Endothelial cell (in vitro differentiated cells): ENCODE data around the gene IGF2. TPM values are rescaled to one million over a fixed set of nuclear protein-coding genes. Genes with fewer than 3 reads are reported as not detected.

Experiments
- DNase-seq: peaks from one replicate; pipeline ENCODE4 v3.0.0; 2021; ENCODE audit warnings: low spot score
- H3K27ac Mint-ChIP-seq: one replicate; pipeline ENCODE4 v1.8.0; 2021; ENCODE audit warnings: mixed read lengths, inconsistent platforms; ENCODE audit not compliant: unreplicated experiment
- H3K27me3 Mint-ChIP-seq: one replicate; pipeline ENCODE4 v1.8.0; 2021; ENCODE audit warnings: mild to moderate bottlenecking, moderate library complexity, mixed read lengths, inconsistent platforms; ENCODE audit not compliant: unreplicated experiment
- H3K36me3 Mint-ChIP-seq: one replicate; pipeline ENCODE4 v1.8.0; 2021; ENCODE audit warnings: mild to moderate bottlenecking, low read depth, mixed read lengths, inconsistent platforms; ENCODE audit not compliant: unreplicated experiment
- H3K4me1 Mint-ChIP-seq: one replicate; pipeline ENCODE4 v1.8.0; 2021; ENCODE audit warnings: mild to moderate bottlenecking, mixed read lengths, inconsistent platforms; ENCODE audit not compliant: unreplicated experiment
- H3K4me3 Mint-ChIP-seq: one replicate; pipeline ENCODE4 v1.8.0; 2021; ENCODE audit warnings: mild to moderate bottlenecking, mixed read lengths, inconsistent platforms; ENCODE audit not compliant: unreplicated experiment
- H3K9me3 Mint-ChIP-seq: one replicate; pipeline ENCODE4 v1.8.0; 2021; ENCODE audit warnings: mixed read lengths, inconsistent platforms; ENCODE audit not compliant: unreplicated experiment
- total RNA-seq: library from RNA; stranded (reverse); fragmentation: NEBNext Ultra II Directional; extraction: Animal tissue kit (Norgen Biotek cat#: 25700); gene quantifications from one replicate; pipeline ENCODE4 v1.2.1, GENCODE V29; 2021; ENCODE audit not compliant: unreplicated experiment
- TF ChIP-seq, protein P1 (sequence below): fragments of 200-600 bp; sonication (generic); IDR thresholded peaks from one replicate; pipeline ENCODE4 v1.5.0; 2021; ENCODE audit warnings: antibody characterized with exemption; ENCODE audit not compliant: unreplicated experiment

Gene IGF2
- total RNA-seq, 1 donor from 2014 or later: 2.1 TPM

DNA sequence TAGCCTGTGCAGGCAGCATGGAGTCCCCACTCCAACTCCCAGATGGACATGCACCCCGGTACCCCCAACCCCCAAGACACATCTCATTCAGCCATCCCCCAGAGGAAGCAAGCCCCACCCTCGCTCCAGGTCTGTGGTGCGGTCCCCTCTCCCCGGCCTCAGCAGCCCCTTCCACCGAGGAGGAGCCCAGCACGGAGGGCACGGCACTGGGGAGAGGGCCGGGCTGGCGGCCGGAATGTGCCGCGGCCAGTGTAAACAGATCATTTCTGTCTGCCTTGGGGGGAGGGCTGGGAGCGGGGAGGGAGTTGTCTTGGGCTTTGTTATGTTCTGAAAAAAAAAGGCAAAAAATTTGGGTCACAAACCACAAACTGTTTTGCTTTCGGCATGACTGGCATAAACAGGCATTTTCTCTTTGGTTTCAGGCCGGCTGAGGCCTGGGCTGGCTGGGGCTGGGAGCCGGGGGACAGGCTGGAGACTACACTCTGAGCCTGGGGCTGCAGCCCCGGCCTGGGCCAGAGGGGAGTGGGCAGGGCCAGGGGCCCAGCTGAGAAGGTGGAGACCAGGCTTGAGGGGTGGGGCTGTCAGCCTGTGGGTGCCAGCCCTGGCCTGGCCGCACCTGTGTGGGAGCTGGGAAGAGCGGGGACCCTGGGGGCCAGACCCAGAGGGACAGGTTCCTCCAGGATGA is 16.8 kb downstream of the IGF2 start:
- TF ChIP-seq, protein P1, sequence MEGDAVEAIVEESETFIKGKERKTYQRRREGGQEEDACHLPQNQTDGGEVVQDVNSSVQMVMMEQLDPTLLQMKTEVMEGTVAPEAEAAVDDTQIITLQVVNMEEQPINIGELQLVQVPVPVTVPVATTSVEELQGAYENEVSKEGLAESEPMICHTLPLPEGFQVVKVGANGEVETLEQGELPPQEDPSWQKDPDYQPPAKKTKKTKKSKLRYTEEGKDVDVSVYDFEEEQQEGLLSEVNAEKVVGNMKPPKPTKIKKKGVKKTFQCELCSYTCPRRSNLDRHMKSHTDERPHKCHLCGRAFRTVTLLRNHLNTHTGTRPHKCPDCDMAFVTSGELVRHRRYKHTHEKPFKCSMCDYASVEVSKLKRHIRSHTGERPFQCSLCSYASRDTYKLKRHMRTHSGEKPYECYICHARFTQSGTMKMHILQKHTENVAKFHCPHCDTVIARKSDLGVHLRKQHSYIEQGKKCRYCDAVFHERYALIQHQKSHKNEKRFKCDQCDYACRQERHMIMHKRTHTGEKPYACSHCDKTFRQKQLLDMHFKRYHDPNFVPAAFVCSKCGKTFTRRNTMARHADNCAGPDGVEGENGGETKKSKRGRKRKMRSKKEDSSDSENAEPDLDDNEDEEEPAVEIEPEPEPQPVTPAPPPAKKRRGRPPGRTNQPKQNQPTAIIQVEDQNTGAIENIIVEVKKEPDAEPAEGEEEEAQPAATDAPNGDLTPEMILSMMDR: no peak
- no peaks in the 10 kb centered on the region for H3K36me3 Mint-ChIP-seq
- no peak overlapping the region for H3K27ac Mint-ChIP-seq
- peaks cover 8% of the 10 kb centered on the region for H3K27me3 Mint-ChIP-seq
- no peak overlapping the region for H3K4me3 Mint-ChIP-seq
- H3K9me3 Mint-ChIP-seq: no peaks in the 10 kb centered on the region
- no peaks in the 10 kb centered on the region for H3K4me1 Mint-ChIP-seq
- DNase-seq: no peak

DNA sequence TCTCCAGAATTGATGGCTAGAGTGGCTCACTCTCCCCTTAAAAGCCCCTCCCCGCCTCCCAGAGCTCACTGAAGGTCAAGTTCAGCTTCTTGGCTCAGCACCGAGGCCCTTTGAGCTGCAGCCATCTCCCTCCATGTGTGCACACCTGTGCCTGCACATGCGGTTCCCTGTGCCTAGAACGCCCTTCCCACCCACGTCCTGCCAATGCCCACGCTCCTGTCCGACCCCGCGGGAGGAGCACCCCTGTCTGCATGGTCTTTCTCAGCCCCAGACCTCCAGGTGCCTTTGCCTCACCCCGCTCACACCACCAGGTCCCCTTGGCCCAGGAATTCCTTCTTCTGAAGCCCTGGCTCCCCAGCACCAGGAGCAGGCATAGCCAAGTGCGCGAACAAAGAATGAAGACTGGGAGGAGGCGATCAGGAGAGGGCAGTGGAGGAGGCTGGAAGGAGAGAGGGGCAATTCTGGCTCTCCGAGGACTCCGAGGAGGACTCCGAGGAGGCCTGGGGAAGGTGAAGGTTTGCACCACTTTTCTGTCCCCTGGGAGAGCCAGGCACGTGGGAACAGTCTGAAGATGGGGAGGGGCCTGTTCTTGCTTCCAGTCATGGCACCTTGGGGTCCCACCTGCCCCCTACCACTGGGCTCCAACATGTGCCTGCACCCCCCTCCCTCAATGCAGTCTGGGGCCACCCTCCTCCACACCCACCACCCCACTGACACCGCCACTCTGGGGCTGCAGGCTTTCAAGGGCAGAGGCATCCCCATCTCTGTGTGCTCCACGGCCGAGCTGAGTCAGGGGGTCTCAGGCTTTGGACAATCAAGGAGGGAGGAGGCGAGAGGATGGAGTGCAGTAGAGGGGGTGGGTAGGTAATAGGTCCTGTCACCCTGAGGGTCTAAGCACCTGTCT is 17.7 kb downstream of the IGF2 start:
- Mint-ChIP-seq H3K36me3 (peaks cover 2% of the 10 kb centered on the region), H3K27ac (no peak overlapping the region), H3K27me3 (peaks cover 8% of the 10 kb centered on the region), H3K9me3 (peaks cover 2% of the 10 kb centered on the region), H3K4me1 (no peaks in the 10 kb centered on the region), H3K4me3 (no peak overlapping the region)
- TF ChIP-seq, protein P1: no peak
- no peak for DNase-seq

DNA sequence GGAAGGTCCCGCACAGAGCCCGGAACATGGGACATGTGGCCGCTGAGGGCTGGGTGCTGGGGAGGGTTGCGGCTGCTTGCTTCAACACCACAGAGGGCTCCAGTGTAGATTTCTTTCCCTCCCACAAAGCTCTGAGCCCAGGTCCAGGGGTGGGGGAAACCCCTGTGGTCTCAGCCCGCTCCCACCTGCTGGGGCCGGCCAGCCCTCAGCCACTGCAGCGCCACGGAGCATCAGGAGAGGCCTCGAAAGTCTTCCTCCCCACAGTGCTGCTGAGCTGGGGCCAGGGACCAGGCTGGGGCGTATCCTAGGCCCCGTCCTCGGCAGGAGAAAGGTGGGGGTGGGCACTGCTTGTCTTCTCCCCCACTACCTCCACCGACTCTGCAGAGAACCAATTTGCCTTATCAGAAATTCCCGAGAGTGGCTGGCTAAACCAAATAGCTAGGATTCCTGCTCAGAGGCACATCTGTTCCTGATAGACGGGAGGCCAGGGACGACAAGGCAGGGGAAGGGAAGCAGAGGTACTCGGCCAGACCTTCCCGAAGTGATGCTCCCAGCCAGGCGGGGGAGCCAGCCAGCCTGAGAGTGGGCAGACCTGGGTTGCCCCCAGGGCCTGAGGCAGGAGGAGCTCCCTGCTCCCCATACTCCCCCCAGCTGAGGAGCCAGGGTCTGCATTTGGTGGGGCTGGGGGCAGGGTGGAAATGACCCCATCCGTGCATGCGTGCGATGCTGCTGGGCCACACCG is 18.7 kb downstream of the IGF2 start:
- TF ChIP-seq, protein P1: no peak
- no peak overlapping the region for H3K4me3 Mint-ChIP-seq
- H3K36me3 Mint-ChIP-seq: peaks cover 6% of the 10 kb centered on the region
- no peak for DNase-seq
- H3K27me3 Mint-ChIP-seq: peaks cover 7% of the 10 kb centered on the region
- no peaks in the 10 kb centered on the region for H3K4me1 Mint-ChIP-seq
- no peak overlapping the region for H3K27ac Mint-ChIP-seq
- H3K9me3 Mint-ChIP-seq: peaks cover 6% of the 10 kb centered on the region

DNA sequence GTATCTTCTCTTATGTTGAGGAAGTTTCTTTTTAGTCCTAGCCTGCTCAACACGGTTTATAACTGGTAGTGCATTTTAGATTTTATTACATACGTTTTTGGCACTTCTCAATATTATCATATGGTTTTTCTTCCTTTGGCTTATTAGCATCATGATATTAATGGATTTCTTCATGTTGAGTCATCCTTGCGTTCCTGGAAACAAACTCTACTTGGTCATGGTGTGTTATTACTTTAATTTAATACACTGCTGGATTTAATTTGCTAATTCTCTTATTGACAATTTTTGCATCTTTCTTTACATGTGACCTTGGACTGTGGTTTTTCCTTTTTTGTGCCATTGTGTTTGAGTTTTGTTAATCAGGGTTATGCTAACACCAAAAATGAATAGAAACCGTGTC is 20.5 kb downstream of the IGF2 start:
- Mint-ChIP-seq H3K9me3 (peaks cover 6% of the 10 kb centered on the region), H3K4me3 (no peak overlapping the region), H3K27ac (no peak overlapping the region), H3K27me3 (peaks cover 2% of the 10 kb centered on the region), H3K4me1 (no peaks in the 10 kb centered on the region), H3K36me3 (peaks cover 6% of the 10 kb centered on the region)
- TF ChIP-seq, protein P1: no peak
- no peak for DNase-seq
